IPS-15b (cell line): ENCODE data around the gene LGALS14.
"Not testable (repeated sequence)": the region's sequence is repeated elsewhere in the genome, so short reads cannot be mapped to it uniquely, and the experiment has no call there.

Experiments
- H3K27me3 ChIP-seq: one replicate; pipeline ENCODE4 v1.6.1; 2013; ENCODE audit warnings: low read length; ENCODE audit not compliant: control insufficient read depth, insufficient read depth
- H3K36me3 ChIP-seq: one replicate; pipeline ENCODE4 v1.6.1; 2013; ENCODE audit warnings: low read length; ENCODE audit not compliant: control insufficient read depth, insufficient read depth
- H3K4me1 ChIP-seq: one replicate; pipeline ENCODE4 v1.6.1; 2013; ENCODE audit warnings: mild to moderate bottlenecking, low read length; ENCODE audit not compliant: control insufficient read depth, insufficient read depth
- H3K4me3 ChIP-seq: one replicate; pipeline ENCODE4 v1.5.1; 2013; ENCODE audit warnings: low read depth, low read length
- H3K9ac ChIP-seq: one replicate; pipeline ENCODE4 v1.6.1; 2013; ENCODE audit warnings: low read depth, mild to moderate bottlenecking, low read length
- H3K9me3 ChIP-seq: one replicate; pipeline ENCODE4 v1.6.1; 2013; ENCODE audit warnings: mild to moderate bottlenecking, low read length; ENCODE audit not compliant: control insufficient read depth, insufficient read depth

The LGALS14 gene, protein sequence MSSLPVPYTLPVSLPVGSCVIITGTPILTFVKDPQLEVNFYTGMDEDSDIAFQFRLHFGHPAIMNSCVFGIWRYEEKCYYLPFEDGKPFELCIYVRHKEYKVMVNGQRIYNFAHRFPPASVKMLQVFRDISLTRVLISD

DNA sequence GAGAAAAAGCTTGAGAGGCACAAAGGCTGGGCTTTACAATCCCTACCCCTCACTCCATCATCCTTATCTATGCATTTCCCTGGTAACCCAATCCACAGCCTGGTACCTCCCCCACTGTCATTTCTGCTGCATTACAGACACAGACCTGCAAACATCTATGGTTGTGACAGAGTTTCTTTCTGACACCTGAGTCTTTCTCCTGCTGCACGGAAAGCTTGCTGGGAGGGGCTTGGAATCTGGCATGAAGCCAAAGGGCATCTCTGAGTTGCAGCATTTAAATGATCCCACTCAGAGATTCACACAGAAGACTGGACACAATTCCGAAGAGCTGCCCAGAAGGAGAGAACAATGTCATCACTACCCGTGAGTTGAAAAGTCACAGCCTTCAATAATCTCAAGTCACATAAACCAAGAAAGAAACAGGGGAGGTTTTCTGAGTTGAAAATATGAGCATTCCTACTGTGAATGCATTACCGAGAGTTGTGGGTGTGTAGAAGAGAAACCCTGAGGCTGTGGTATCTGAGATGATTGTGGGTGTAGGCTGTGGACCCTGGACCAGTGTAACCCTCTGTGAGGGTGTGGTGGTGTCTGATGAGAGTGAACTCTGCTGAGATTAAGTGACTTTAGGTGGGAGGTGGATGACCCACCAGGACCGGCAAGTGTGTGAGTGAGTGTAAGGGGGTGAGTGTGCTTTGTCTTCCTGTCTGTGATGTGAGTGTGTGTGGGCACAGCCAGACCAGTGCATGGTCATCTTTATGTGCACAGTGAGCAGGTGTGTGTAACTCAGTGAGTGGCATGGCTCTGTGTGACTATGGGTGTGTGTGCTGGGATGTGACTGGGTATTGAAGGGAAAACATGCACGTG, at the start of gene LGALS14:
LGALS14 (plus strand) TSS at position 301 of the 864 bp plus-strand sequence; CDS start at position 349, 48 bp downstream.
- Histone ChIP-seq H3K9me3 (no peaks in the 10 kb centered on the region), H3K4me3 (no peak within 1 kb of the TSS), H3K4me1 (no peaks in the 10 kb centered on the region), H3K9ac (no peak within 1 kb of the TSS), H3K36me3 (no peaks in the 10 kb centered on the region), H3K27me3 (no peaks in the 10 kb centered on the region)

DNA sequence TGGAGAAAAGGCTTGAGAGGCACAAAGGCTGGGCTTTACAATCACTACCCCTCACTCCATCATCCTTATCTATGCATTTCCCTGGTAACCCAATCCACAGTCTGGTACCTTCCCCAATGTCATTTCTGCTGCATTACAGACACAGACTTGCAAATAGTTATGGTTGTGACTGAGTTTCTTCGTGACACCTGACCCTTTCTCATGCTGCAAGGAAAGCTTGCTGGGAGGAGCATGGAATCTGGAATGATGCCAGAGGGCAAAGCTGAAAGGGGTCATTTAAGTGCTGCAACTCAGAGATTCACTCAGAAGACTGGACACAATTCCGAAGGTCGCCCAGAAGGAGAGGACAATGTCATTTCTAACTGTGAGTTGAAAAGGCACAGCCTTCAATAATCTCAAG, 48.7 kb upstream of the LGALS14 start, which contains the start of gene LGALS16:
LGALS16 (plus strand) TSS at position 301 of the 400 bp plus-strand sequence; CDS start at position 350, 49 bp downstream.
- no peak within 1 kb of the TSS for H3K9ac ChIP-seq
- no peaks in the 10 kb centered on the region for H3K9me3 ChIP-seq
- no peaks in the 10 kb centered on the region for H3K4me1 ChIP-seq
- H3K36me3 ChIP-seq: no peaks in the 10 kb centered on the region
- H3K4me3 ChIP-seq: no peak within 1 kb of the TSS
- H3K27me3 ChIP-seq: peaks cover 9% of the 10 kb centered on the region

DNA sequence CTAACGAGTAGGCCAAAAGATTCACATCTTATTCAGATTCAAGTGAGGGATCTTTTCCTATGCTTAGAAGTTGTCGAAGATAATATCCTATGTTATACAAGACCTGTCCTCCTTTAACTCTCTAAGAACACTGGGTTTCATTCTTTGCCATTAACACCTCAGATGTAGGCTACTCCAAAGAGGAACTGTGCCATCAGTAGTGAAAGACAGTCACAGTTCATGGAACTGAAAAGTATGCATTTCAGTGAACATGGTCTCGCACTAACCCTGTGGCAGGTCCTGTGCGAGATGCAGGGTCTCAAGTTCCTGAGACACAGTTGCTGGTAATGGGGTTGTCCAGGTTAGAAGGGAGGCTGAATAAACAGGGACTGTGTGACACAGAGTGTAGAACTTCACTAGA, 44.5 kb upstream of the LGALS14 start:
- no peak overlapping the region for H3K9ac ChIP-seq
- no peak overlapping the region for H3K4me3 ChIP-seq
- peaks cover 9% of the 10 kb centered on the region for H3K27me3 ChIP-seq
- no peaks in the 10 kb centered on the region for H3K4me1 ChIP-seq
- no peaks in the 10 kb centered on the region for H3K36me3 ChIP-seq
- no peaks in the 10 kb centered on the region for H3K9me3 ChIP-seq

DNA sequence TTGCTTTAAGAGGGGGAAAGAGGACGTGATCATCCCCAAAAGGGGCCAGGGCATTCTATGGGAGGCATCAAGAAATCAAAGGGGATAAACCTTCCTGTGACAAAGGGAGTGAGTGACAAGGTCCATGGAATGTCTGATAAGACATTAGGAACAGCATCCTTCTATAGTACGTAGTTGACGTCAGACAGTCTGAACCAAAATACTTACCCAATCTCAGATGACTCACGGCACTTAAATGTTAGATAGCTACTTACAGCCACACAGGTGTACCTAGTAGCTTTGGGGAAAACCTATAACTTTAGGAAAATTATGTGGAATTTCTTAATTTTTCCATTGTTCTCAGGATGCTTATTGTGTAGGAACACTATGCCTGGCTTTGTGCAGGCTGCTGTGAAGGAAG, 43.6 kb upstream of the LGALS14 start:
- Histone ChIP-seq H3K4me1 (no peaks in the 10 kb centered on the region), H3K36me3 (no peaks in the 10 kb centered on the region), H3K27me3 (peaks cover 9% of the 10 kb centered on the region), H3K4me3 (no peak overlapping the region), H3K9me3 (no peaks in the 10 kb centered on the region), H3K9ac (no peak overlapping the region)

DNA sequence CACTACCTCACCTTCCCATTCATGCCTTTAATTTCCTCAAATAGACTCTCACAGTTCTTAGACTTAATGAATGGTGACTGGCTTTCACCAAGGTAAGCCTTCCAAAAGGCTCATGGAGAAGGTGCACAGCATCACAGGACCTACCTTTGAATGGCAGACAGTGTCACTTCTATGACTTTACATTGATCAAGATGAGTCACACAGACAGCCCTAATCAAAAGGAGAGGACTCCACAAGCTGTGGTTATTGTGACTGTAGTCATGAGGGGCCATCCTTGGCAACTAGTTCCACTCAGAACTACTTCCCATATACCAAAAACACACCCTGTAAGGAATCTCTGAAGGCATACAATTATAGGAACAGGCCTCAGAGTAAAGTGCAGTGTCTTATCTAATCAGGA, 42.7 kb upstream of the LGALS14 start:
- Histone ChIP-seq H3K4me3 (no peak overlapping the region), H3K27me3 (peaks cover 2% of the 10 kb centered on the region), H3K9me3 (no peaks in the 10 kb centered on the region), H3K9ac (no peak overlapping the region), H3K4me1 (no peaks in the 10 kb centered on the region), H3K36me3 (no peaks in the 10 kb centered on the region)

DNA sequence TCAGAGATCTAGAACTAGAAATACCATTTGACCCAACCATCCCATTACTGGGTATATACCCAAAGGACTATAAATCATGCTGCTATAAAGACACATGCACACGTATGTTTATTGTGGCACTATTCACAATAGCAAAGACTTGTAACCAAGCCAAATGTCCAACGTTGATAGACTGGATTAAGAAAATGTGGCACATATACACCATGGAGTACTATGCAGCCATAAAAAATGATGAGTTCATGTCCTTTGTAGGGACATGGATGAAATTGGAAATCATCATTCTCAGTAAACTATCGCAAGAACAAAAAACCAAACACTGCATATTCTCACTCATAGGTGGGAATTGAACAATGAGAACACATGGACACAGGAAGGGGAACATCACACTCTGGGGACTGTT, 34.4 kb upstream of the LGALS14 start:
- H3K9ac ChIP-seq, H3K36me3 ChIP-seq, H3K27me3 ChIP-seq, H3K9me3 ChIP-seq, H3K4me3 ChIP-seq: not testable (repeated sequence)
- H3K4me1 ChIP-seq: peaks cover 12% of the 10 kb centered on the region

DNA sequence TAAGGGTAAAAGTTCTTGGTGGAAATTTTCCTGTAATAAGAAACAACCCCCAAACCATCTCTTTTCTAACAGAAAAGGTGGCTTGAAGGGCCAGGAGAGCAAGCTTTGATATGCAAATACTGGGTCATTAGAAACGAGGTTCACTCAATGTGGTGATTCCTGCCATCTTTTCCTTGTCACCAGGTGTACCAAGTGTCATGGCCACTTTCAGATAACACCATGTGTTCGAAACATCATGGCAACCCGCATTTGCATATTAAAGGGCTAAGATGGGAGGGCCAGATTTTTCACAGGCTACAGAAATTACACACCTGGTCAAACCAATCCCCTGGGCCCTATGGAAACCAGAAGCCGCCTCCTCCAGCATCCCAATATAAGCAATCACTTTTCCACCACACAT, 33.3 kb upstream of the LGALS14 start:
- Histone ChIP-seq H3K27me3 (no peaks in the 10 kb centered on the region), H3K9me3 (no peaks in the 10 kb centered on the region), H3K36me3 (no peaks in the 10 kb centered on the region), H3K4me1 (peaks cover 12% of the 10 kb centered on the region), H3K4me3 (no peak overlapping the region), H3K9ac (no peak overlapping the region)

DNA sequence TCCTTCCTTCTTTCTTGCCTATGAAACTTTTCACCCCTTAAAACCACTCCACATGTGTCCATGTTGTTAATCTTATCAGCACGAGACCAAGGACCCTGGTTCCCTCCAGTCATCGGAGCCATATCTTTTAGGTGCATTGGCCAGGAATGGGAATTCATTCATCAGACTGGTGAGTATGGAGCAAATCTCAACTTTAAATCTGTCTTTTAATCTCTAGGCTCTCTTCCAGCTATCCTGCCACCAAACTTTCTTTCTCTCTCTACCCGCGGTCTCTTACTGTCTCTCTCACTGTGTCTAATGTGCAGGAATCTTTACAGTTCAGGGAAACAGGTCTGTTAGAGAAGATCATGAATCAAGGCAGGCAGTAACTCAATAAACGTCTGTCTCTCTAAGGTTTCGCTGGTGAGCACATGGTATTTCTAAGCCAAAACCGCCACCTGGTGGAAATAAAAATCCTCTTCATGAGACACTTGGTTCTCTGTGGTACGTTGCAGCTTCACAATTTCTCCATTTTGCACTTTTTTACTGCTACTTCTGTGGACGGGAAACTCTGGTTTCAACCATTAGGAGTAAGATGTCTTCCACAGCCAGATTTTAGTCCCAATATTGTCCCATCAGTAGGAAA, 32.4 kb upstream of the LGALS14 start:
- H3K27me3 ChIP-seq: no peaks in the 10 kb centered on the region
- no peak overlapping the region for H3K4me3 ChIP-seq
- no peaks in the 10 kb centered on the region for H3K36me3 ChIP-seq
- no peaks in the 10 kb centered on the region for H3K9me3 ChIP-seq
- peaks cover 12% of the 10 kb centered on the region for H3K4me1 ChIP-seq
- H3K9ac ChIP-seq: no peak overlapping the region

DNA sequence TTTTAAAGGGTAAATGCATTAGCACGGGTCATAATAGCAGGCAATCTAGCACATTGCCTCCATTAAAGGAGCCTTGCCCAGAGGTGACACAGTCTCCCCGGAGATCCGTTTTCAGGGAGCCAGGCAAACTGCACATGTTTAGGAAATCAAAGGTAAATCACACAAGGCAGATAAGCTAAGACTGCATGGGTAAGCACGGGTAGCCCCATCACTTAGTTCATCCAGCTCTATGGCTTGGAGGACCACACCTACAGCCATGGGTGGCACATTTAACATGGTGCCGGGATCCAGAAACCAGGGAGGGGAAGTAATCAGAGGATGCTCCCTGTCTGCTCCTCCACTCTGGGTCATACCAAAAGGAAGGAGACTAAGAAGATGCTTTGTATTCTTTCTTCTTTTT, 31.8 kb upstream of the LGALS14 start:
- Histone ChIP-seq H3K27me3 (no peaks in the 10 kb centered on the region), H3K9ac (no peak overlapping the region), H3K36me3 (no peaks in the 10 kb centered on the region), H3K4me3 (no peak overlapping the region), H3K9me3 (no peaks in the 10 kb centered on the region), H3K4me1 (peaks cover 12% of the 10 kb centered on the region)

DNA sequence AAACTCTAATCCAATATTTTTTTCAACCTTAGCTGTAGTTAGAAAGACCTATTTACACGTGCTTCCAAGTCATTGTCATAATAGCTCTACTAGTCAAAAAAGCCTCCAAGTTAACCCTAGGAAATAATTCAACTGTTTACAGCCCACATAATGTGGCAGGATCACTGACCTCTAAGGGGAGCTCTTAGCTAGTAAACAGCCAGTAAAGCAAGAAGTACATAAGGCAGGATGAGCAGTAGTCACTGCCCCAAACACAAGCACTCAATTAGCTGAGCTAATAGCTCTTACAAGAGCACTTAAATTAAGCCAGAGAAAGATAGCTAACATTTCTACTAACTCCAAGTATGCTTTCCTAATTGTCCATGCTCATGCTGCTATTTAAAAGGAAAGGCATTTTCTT, 30.4 kb upstream of the LGALS14 start:
- not testable (repeated sequence) for H3K27me3 ChIP-seq, H3K4me3 ChIP-seq, H3K9me3 ChIP-seq, H3K36me3 ChIP-seq, H3K9ac ChIP-seq
- peaks cover 12% of the 10 kb centered on the region for H3K4me1 ChIP-seq

DNA sequence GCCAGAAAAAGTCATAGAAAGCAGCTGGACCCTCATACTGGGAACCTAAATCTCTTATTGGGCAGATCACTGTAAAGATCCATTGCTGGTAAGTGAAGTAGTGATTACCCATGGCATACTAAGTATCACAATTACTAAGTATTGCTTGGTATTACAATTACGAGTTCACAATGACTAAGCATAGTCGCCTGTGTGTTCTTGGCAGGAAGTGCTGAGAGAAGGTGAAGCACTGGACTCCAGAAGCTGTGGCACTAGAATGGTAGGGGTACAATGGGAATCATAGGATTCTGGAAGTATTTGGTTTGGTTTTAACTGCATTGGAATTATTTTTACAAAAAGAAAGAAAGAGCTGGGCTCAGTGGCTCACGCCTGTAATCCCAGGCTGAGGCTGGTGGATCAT, 28.3 kb upstream of the LGALS14 start:
- no peaks in the 10 kb centered on the region for H3K36me3 ChIP-seq
- H3K9ac ChIP-seq: no peak overlapping the region
- H3K4me1 ChIP-seq: peaks cover 6% of the 10 kb centered on the region
- H3K27me3 ChIP-seq: no peaks in the 10 kb centered on the region
- no peak overlapping the region for H3K4me3 ChIP-seq
- H3K9me3 ChIP-seq: no peaks in the 10 kb centered on the region
